Mucosa of descending colon (tissue), 3 donors: Measurements from ENCODE around the gene KDM7A. TPM values are rescaled to one million over a fixed set of nuclear protein-coding genes. Genes with fewer than 3 reads are reported as not detected.

ENCODE experiments used
- ATAC-seq: fragments of 200-7000 bp; cut with Tn5 transposase; one replicate; pipeline ENCODE4 v1.9.1; 2020; ENCODE audit warnings: mild to moderate bottlenecking, moderate library complexity
- DNase-seq, 3 donors: peaks; one replicate each; pipeline ENCODE4 v3.0.0-alpha.2; 2020
- H3K36me3 ChIP-seq: fragments of 200-600 bp; one replicate; pipeline ENCODE4 v1.8.0; 2021; ENCODE audit warnings: low read depth, mild to moderate bottlenecking
- H3K4me1 ChIP-seq: fragments of 200-600 bp; one replicate; pipeline ENCODE4 v1.8.0; 2021; ENCODE audit warnings: low read depth, mild to moderate bottlenecking
- H3K4me3 ChIP-seq: fragments of 200-600 bp; one replicate; pipeline ENCODE4 v1.8.0; 2021; ENCODE audit warnings: mild to moderate bottlenecking
- H3K9me3 ChIP-seq: fragments of 200-600 bp; one replicate; pipeline ENCODE4 v1.8.0; 2021; ENCODE audit warnings: mild to moderate bottlenecking
- intact Hi-C, 2 donors: fragments of 100-400 bp; cut with DNase I in 1 of 2; cut with micrococcal nuclease in 1 of 2; formaldehyde crosslinking; loops; one replicate each; pipeline versions ENCODE4 v1.11.0 to v1.11.1; 2022; cut with DNase I, micrococcal nuclease
- total RNA-seq, 3 donors: library from RNA; stranded (reverse); fragmentation: NEBNext Ultra II Directional in 2 of 3; extraction: Animal tissue kit (Norgen Biotek cat#: 25700) in 2 of 3; gene quantifications; one replicate each; pipeline versions ENCODE4 v1.2.1 to v1.2.4, GENCODE V29; 2021 to 2023
- TF ChIP-seq, protein P1 (sequence below): fragments of 200-600 bp; IDR thresholded peaks from one replicate; pipeline ENCODE4 v1.8.0; 2022; ENCODE audit warnings: antibody characterized with exemption, mild to moderate bottlenecking
- donor health status: DM: no; HTN: no; CAD: no; lungs with moderate emphysema.
- donor health status: DM: no; HTN: no; CAD: no.
- donor health status: DM: no; HTN: yes; CAD: no.

KDM7A gene
- total RNA-seq, 3 donors from 2014 or later: 27.4 to 45.4 (median 27.9) TPM

DNA sequence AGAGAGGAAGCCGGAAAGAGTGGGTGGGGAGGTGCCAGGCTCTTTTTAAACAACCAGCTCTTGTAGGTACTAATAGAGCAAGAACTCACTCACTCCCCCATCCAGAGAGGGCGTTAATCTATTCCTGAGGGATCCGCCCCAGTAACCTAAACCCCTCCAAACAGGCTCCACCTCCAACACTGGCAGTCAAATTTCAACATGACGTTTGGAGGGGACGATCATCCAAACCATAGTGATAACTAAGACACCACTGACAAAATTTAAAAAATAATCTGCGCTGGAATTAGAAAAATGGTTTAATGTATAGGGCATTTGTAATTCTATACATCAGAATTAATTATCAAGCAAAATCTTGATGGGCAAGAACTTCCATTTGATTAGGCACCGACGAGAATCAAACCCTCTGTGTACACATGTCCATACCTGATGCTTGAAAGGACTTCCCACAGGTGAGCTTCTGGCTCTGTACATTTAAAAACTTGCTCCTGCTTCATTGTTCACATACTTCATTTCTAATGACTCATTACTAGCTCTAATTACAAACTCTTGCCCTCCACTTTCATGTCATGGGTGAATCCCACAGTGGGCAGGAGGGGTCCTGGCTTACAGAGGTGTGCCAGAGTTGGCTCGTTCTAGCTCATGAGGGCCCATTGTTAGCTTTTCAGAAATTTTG, 20.6 kb upstream of the KDM7A start:
- ATAC-seq: no peak
- TF ChIP-seq, protein P1, sequence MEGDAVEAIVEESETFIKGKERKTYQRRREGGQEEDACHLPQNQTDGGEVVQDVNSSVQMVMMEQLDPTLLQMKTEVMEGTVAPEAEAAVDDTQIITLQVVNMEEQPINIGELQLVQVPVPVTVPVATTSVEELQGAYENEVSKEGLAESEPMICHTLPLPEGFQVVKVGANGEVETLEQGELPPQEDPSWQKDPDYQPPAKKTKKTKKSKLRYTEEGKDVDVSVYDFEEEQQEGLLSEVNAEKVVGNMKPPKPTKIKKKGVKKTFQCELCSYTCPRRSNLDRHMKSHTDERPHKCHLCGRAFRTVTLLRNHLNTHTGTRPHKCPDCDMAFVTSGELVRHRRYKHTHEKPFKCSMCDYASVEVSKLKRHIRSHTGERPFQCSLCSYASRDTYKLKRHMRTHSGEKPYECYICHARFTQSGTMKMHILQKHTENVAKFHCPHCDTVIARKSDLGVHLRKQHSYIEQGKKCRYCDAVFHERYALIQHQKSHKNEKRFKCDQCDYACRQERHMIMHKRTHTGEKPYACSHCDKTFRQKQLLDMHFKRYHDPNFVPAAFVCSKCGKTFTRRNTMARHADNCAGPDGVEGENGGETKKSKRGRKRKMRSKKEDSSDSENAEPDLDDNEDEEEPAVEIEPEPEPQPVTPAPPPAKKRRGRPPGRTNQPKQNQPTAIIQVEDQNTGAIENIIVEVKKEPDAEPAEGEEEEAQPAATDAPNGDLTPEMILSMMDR: no peak
- Histone ChIP-seq H3K36me3 (no peaks in the 10 kb centered on the region), H3K4me3 (no peak overlapping the region), H3K9me3 (no peaks in the 10 kb centered on the region), H3K4me1 (no peaks in the 10 kb centered on the region)
- DNase-seq: no peak
- intact Hi-C loops: no loop called here

DNA sequence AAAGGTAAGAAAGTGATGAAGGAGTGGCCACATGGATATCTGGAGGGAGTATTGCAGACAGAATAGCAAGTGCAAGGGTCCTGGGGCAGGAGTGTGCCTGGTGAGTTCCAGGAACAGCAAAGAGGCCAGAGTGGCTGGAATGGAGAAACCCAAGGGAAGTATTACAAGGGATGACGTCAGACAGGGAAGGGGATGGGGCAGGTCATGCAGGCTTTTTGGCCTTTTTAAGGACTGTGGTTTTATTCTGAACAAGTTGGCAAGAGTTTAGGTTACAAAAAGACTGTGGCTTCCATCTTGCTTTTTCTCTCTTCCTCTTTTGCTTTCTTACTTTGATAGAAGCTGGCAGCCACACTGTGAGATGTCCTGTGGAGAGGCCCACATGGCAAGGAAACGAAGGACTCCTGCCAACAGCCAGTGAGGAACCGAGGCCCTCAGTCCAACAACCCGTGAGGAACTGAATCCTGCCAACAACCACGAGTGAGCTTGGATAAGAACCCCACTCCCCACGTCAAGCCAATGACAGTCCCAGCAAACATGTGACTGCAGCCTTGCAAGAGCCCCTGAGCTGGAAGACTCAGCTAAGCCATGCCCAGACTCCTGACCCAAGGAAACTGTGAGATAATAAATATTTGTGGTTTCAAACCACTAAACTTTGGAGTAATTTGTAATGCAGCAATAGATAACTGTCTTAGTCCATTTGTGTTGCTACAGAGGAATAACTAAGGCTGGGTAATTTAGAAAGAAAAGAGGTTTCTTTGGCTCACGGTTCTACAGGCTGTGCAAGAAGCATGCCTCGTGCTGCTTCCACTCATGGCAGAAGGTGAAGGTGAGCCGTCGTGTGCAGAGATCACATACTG, 19.8 kb upstream of the KDM7A start:
- DNase-seq (no peak), ATAC-seq (no peak)
- intact Hi-C loops: no loop called here
- H3K36me3 ChIP-seq: no peaks in the 10 kb centered on the region
- TF ChIP-seq, protein P1: no peak
- H3K4me3 ChIP-seq: no peak overlapping the region
- no peaks in the 10 kb centered on the region for H3K9me3 ChIP-seq
- no peaks in the 10 kb centered on the region for H3K4me1 ChIP-seq

DNA sequence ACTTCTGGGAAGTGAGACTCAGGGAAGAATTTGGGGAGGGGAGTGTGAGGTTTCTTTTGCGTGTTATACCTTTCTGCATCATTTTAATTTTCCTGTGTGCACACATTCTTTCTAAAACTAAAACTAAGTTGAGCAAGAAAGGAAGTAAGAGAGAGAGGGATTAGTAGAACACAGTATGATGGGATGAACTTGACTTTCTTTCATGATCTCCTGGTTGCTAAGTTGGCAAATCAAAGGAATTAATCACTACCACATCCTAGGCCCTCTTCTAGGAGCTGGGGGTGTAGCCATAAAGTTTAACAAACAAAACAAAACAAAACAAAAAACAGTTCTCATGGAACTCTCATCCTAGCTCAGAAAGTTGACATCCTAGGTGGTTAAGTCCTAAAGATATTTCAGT, 19.1 kb upstream of the KDM7A start:
- no peak for ATAC-seq
- no peaks in the 10 kb centered on the region for H3K9me3 ChIP-seq
- no peak overlapping the region for H3K4me3 ChIP-seq

DNA sequence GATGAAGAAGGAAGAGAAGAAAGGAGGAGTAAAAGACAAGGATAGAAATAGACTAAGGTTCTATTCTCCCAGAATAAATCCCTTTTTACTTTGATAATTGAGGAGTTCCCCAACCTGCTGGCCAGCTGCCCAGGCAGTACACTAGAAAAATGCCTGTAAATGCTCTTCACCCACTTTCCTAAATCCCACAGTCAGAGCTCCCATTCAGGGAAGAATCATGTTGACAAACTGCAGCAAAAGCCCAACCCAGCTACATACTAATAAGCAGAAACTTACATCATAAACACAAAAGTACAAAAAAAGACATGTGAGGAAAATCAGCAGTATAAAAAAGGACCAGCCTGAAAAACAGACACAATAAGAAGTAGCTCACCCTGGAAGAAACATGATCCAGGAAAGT, 15.8 kb upstream of the KDM7A start:
- H3K4me1 ChIP-seq: no peaks in the 10 kb centered on the region
- no peak for DNase-seq
- no peaks in the 10 kb centered on the region for H3K9me3 ChIP-seq
- no peak overlapping the region for H3K4me3 ChIP-seq
- intact Hi-C loops: no loop called here
- ATAC-seq: no peak
- no peaks in the 10 kb centered on the region for H3K36me3 ChIP-seq
- TF ChIP-seq, protein P1: no peak

More for the DNA sequence above, 19.1 kb upstream of the KDM7A start:
- intact Hi-C loops: no loop called here
- TF ChIP-seq, protein P1: no peak
- H3K36me3 ChIP-seq: no peaks in the 10 kb centered on the region
- no peaks in the 10 kb centered on the region for H3K4me1 ChIP-seq
- DNase-seq: no peak

- Histone ChIP-seq H3K4me1 (no peaks in the 10 kb centered on the region), H3K4me3 (no peak overlapping the region), H3K36me3 (no peaks in the 10 kb centered on the region), H3K9me3 (no peaks in the 10 kb centered on the region)
- TF ChIP-seq, protein P1: no peak
- DNase-seq: no peak
- ATAC-seq: no peak
- intact Hi-C loops: no loop called here
Measured at GRCh38 chr7:140192176-140192575, 15.4 kb upstream of the KDM7A start.
